ENCODE data around the gene CTSG.
"Not testable (repeated sequence)": the region's sequence is repeated elsewhere in the genome, so short reads cannot be mapped to it uniquely, and the experiment has no call there.

Gene CTSG

DNA sequence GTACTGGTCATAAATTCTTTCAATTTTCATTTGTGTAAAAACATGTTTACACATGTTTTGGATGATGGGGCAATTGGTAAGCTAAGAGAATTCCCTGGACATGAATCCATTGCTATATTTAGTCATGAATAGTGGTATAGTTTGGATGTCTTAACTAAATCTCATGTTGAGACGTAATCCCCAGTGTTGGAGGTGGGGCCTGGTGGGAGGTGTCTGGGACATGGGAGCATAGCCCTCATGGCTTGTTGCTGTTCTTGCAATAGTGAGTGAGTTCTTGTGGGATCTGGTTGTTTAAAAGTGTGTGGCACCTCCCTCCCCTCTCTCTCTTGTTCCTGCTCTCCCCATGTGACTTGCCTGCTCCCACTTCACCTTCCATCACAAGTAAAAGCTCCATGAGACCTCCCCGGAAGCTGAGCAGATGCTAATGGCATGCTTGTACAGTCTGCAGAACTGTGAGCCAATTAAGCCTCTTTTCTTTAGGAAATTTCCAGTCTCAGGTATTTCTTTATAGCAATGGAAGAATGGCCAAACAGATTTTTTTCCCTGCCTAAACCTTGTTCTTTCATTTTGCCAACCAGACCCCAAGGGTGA lies 33.6 kb downstream of the CTSG start:
- no peak for DNase-seq

DNA sequence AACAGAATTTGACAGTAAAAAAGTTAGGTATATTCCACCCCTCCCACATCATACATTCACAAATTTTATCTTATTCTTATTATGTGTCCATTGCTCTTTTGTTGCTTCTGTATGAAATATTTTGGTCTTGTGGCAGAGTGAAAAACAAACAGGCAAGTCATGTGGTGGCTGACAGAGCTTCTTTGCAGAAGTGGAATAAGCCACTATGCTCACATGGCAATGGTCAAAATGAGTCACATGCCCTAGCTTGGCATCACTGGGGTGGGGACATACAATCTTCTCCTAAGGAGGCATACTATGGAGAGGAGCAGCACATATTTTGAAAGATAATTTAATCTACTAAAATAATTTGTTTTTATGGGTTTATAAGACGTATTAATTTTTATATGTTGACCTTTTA lies 40.3 kb downstream of the CTSG start:
- no peak for DNase-seq

DNA sequence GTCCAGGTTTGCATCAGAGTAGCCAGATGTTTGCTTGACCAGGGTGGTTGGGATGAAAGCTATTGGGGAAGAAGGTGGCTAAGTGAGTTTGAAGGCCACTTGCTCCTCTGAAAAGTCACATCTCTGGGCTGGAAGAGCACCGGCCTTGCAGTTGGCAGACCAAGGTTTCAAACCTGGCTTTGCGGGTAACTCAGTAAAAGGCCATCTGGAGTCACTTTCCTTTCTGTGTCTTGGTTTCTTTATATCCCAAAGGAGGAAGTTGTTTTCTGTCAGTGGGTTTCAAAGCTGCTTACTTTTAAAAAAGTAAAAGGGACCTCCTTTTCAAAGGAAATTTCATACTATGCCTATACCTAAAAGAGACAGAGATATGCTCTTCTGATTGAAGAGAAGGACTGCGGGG lies 41.8 kb downstream of the CTSG start:
- no peak for DNase-seq

DNA sequence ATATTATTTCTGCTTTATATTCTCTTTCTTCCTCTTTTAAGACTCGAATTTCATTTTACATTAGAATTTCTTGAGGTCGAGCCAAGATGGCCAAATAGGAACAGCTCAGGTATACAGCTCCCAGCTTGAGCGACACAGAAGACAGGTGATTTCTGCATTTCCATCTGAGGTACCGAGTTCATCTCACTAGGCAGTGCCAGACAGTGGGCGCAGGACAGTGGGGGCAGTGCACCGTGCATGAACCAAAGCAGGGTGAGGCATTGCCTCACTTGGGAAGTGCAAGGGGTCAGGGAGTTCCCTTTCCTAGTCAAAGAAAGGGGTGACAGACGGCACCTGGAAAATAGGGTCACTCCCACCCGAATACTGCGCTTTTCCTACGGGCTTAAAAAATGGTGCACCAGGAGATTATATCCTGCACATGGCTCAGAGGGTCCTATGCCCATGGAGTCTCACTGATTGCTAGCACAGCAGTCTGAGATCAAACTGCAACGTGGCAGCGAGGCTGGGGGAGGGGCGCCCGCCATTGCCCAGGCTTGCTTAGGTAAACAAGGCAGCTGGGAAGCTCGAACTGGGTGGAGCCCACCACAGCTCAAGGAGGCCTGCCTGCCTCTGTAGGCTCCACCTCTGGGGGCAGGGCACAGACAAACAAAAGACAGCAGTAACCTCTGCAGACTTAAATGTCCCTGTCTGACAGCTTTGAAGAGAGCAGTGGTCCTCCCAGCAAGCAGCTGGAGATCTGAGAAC lies 50.0 kb downstream of the CTSG start:
- DNase-seq = not testable (repeated sequence)

Data from right hindlimb (tissue), 1 donor.